ENCODE data around the gene PPP1R1B.
A peak's percentile ranks its signal among the peaks of the same experiment; 100 is the strongest.

- TF ChIP-seq CTCF (conservative IDR thresholded peaks at IDR 0.05) (no peak), EZH2 (IDR thresholded peaks at IDR 0.05; ENCODE audit: low read depth) (peak; percentile 72; the same call in 1 of the 2 replicates)
Measured at GRCh38 chr17:39600997-39601597, 25.7 kb upstream of the PPP1R1B start.

Measured in PC-9 (cell line).